ENCODE measurements around the gene BEST4. TPM values are rescaled to one million over a fixed set of nuclear protein-coding genes. Genes with fewer than 3 reads are reported as not detected.

BEST4 gene
- total and polyA plus RNA-seq, 2 of the 13 experiments (the other 11 are each of a cell fraction or from before 2014, with no cell fraction given) = 0.77 to 1.4 TPM

GRCh38 chr1:44829506-44830384, 41.8 kb upstream of the BEST4 start:
- DNase-seq (ENCODE audit: low spot score) = no peak
- Histone ChIP-seq H3K79me2 (ENCODE audit: insufficient read depth, low read length) (no peaks in the 10 kb centered on the region), H3K27ac (ENCODE audit: extremely low read length, insufficient read depth, low read length) (no peak overlapping the region), H3K9ac (ENCODE audit: insufficient read depth, low read depth, low read length) (0 out of 2 replicates have a peak overlapping the region, but pooled peaks have one; percentile 9), H2AFZ (ENCODE audit: low read length) (no peak overlapping the region), H3K4me3 (replicated peaks in 1 of 3; ENCODE audit: insufficient read depth in 1 of 3, low read depth in 2 of 3, low read length in 3 of 3) (no peak overlapping the region), H3K9me3 (ENCODE audit: low read length) (no peaks in the 10 kb centered on the region), H3K27me3 (ENCODE audit: control insufficient read depth in 1 of 2, insufficient read depth in 2 of 2, low read length in 2 of 2) (peaks cover 0 to 16% of the 10 kb centered on the region in 2 experiments; a peak in 1 of 5 replicates), H3K36me3 (replicated peaks in 1 of 2; ENCODE audit: control insufficient read depth in 1 of 2, insufficient read depth in 2 of 2, low read length in 2 of 2) (no peaks in the 10 kb centered on the region), H4K20me1 (ENCODE audit: insufficient read depth, low read length) (no peaks in the 10 kb centered on the region), H3K4me2 (ENCODE audit: low read depth, low read length) (peak overlapping the region; percentile 71), H3K4me1 (ENCODE audit: insufficient read depth, low read length) (peaks cover 69% of the 10 kb centered on the region)
- in situ Hi-C loops (cut with HindIII; ENCODE audit: extremely low pct_ligation_motif_present, low pct_unique_long_range_greater_than_20kb) (loop anchor here (5.0 to 25.0 kb wide), 3 partner anchors 37 to 475 kb away; partner anchors contain the start of genes HECTD3 and UROD), intact Hi-C loops (cut with micrococcal nuclease; ENCODE audit: unreplicated experiment) (loop anchor here (10.0 kb wide), 1 partner anchor 475 kb away; no protein-coding TSS in a partner anchor)
- no TSS peak for BruUV-seq (replicated peaks)
- FAIRE-seq = no peak
- 79% methylated on average over 5 of the region's 12 CpGs for WGBS (ENCODE audit: low lambda C conversion rate)
- ChIA-PET CTCF (ENCODE audit: low intra/inter-chr PET ratio, low total read pairs) (interaction anchor here (1.1 kb wide), 1 partner anchor 36 kb away, joined by 3 read pairs; no protein-coding TSS in a partner anchor), POLR2A (interaction anchor here (0.9 to 4.5 kb wide), 8 partner anchors 9 to 510 kb away, joined by 3 to 51 read pairs (median 6); partner anchors contain the start of genes BTBD19, EIF2B3, PLK3 and PTCH2)
- ATAC-seq = no peak
- TF ChIP-seq SOX5 (CRISPR knock-in tag; IDR thresholded peaks at IDR 0.05; ENCODE audit: borderline replicate concordance) (no peak), ZNF652 (CRISPR knock-in tag; IDR thresholded peaks at IDR 0.05; ENCODE audit: borderline replicate concordance, low read depth) (0 out of 2 replicates have a peak, but pooled peaks have one; percentile 45), ZBTB38 (CRISPR knock-in tag; IDR thresholded peaks at IDR 0.05) (peak; percentile 33; the same call in 1 of the 2 replicates)

- POLR2A ChIA-PET = interaction anchor here (3.6 to 4.5 kb wide), 2 partner anchors 8 to 20 kb away, joined by 28 to 51 read pairs; partner anchors contain the start of gene BTBD19
- DNase-seq (ENCODE audit: low spot score) = no peak
- intact Hi-C loops (cut with micrococcal nuclease; ENCODE audit: unreplicated experiment) = loop anchor here (10.0 kb wide), 1 partner anchor 476 kb away; no protein-coding TSS in a partner anchor
- Histone ChIP-seq H3K36me3 (replicated peaks in 1 of 2; ENCODE audit: control insufficient read depth in 1 of 2, insufficient read depth in 2 of 2, low read length in 2 of 2) (no peaks in the 10 kb centered on the region), H3K79me2 (ENCODE audit: insufficient read depth, low read length) (no peaks in the 10 kb centered on the region), H3K27me3 (ENCODE audit: control insufficient read depth in 1 of 2, insufficient read depth in 2 of 2, low read length in 2 of 2) (peaks cover 0 to 16% of the 10 kb centered on the region in 2 experiments; a peak in 1 of 5 replicates), H2AFZ (ENCODE audit: low read length) (no peak overlapping the region), H3K9me3 (ENCODE audit: low read length) (no peaks in the 10 kb centered on the region), H3K4me3 (replicated peaks in 1 of 3; ENCODE audit: insufficient read depth in 1 of 3, low read depth in 2 of 3, low read length in 3 of 3) (no peak overlapping the region), H3K27ac (ENCODE audit: extremely low read length, insufficient read depth, low read length) (no peak overlapping the region), H3K9ac (ENCODE audit: insufficient read depth, low read depth, low read length) (no peak overlapping the region), H4K20me1 (ENCODE audit: insufficient read depth, low read length) (no peaks in the 10 kb centered on the region), H3K4me2 (ENCODE audit: low read depth, low read length) (no peak overlapping the region), H3K4me1 (ENCODE audit: insufficient read depth, low read length) (peaks cover 69% of the 10 kb centered on the region)
- 83% methylated on average over 1 of the region's 15 CpGs for whole genome bisulfite sequencing (ENCODE audit: low lambda C conversion rate)
- CTCF ChIA-PET (ENCODE audit: low intra/inter-chr PET ratio, low total read pairs) = no interaction called here
- no TSS peak for BruUV-seq (replicated peaks)
- ATAC-seq = no peak
- in situ Hi-C loops (cut with HindIII; ENCODE audit: extremely low pct_ligation_motif_present, low pct_unique_long_range_greater_than_20kb) = loop anchor here (5.0 to 25.0 kb wide), 2 partner anchors 37 to 183 kb away; partner anchors contain the start of genes HECTD3 and UROD
- FAIRE-seq = no peak
- TF ChIP-seq ZSCAN12 (CRISPR knock-in tag; IDR thresholded peaks at IDR 0.05) (no peak), ZNF792 (CRISPR knock-in tag; IDR thresholded peaks at IDR 0.05) (no peak), PHF21A (CRISPR knock-in tag; IDR thresholded peaks at IDR 0.05) (no peak), PRMT3 (CRISPR knock-in tag; IDR thresholded peaks at IDR 0.05; ENCODE audit: borderline replicate concordance, low read depth) (no peak), SOX13 (IDR thresholded peaks at IDR 0.05) (no peak), SOX13 (CRISPR knock-in tag; conservative IDR thresholded peaks at IDR 0.05 in 1 of 2, IDR thresholded peaks at IDR 0.05 in 1 of 2) (peak in 1 of 2 experiments; percentile 75; a peak in 2 of 4 replicates), ATAD3A (CRISPR knock-in tag; IDR thresholded peaks at IDR 0.05) (no peak), SOX5 (CRISPR knock-in tag; IDR thresholded peaks at IDR 0.05; ENCODE audit: borderline replicate concordance) (peak; percentile 34; the same call in 1 of the 2 replicates), RFX3 (CRISPR knock-in tag; IDR thresholded peaks at IDR 0.05) (no peak)
- TF ChIP-seq, protein P1, sequence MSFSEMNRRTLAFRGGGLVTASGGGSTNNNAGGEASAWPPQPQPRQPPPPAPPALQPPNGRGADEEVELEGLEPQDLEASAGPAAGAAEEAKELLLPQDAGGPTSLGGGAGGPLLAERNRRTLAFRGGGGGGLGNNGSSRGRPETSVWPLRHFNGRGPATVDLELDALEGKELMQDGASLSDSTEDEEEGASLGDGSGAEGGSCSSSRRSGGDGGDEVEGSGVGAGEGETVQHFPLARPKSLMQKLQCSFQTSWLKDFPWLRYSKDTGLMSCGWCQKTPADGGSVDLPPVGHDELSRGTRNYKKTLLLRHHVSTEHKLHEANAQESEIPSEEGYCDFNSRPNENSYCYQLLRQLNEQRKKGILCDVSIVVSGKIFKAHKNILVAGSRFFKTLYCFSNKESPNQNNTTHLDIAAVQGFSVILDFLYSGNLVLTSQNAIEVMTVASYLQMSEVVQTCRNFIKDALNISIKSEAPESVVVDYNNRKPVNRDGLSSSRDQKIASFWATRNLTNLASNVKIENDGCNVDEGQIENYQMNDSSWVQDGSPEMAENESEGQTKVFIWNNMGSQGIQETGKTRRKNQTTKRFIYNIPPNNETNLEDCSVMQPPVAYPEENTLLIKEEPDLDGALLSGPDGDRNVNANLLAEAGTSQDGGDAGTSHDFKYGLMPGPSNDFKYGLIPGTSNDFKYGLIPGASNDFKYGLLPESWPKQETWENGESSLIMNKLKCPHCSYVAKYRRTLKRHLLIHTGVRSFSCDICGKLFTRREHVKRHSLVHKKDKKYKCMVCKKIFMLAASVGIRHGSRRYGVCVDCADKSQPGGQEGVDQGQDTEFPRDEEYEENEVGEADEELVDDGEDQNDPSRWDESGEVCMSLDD (CRISPR knock-in tag; IDR thresholded peaks at IDR 0.05; ENCODE audit: borderline replicate concordance) = no peak
- TF ChIP-seq, protein P2, sequence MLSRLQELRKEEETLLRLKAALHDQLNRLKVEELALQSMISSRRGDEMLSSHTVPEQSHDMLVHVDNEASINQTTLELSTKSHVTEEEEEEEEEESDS (CRISPR knock-in tag; IDR thresholded peaks at IDR 0.05; ENCODE audit: borderline replicate concordance) = no peak
Observed at GRCh38 chr1:44828841-44829440, 41.0 kb upstream of the BEST4 start.

Data from HepG2 (cell line).